GM19238 (cell line): ENCODE measurements around the gene ADGRG4.
"Not testable (repeated sequence)": the region's sequence is repeated elsewhere in the genome, so short reads cannot be mapped to it uniquely, and the experiment has no call there.

Source experiments
- DNase-seq: peaks from one replicate; pipeline ENCODE4 v3.0.0; 2011; ENCODE audit warnings: low spot score; ENCODE audit not compliant: insufficient read length

The ADGRG4 gene, protein sequence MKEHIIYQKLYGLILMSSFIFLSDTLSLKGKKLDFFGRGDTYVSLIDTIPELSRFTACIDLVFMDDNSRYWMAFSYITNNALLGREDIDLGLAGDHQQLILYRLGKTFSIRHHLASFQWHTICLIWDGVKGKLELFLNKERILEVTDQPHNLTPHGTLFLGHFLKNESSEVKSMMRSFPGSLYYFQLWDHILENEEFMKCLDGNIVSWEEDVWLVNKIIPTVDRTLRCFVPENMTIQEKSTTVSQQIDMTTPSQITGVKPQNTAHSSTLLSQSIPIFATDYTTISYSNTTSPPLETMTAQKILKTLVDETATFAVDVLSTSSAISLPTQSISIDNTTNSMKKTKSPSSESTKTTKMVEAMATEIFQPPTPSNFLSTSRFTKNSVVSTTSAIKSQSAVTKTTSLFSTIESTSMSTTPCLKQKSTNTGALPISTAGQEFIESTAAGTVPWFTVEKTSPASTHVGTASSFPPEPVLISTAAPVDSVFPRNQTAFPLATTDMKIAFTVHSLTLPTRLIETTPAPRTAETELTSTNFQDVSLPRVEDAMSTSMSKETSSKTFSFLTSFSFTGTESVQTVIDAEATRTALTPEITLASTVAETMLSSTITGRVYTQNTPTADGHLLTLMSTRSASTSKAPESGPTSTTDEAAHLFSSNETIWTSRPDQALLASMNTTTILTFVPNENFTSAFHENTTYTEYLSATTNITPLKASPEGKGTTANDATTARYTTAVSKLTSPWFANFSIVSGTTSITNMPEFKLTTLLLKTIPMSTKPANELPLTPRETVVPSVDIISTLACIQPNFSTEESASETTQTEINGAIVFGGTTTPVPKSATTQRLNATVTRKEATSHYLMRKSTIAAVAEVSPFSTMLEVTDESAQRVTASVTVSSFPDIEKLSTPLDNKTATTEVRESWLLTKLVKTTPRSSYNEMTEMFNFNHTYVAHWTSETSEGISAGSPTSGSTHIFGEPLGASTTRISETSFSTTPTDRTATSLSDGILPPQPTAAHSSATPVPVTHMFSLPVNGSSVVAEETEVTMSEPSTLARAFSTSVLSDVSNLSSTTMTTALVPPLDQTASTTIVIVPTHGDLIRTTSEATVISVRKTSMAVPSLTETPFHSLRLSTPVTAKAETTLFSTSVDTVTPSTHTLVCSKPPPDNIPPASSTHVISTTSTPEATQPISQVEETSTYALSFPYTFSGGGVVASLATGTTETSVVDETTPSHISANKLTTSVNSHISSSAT (N-terminal part only)

DNA sequence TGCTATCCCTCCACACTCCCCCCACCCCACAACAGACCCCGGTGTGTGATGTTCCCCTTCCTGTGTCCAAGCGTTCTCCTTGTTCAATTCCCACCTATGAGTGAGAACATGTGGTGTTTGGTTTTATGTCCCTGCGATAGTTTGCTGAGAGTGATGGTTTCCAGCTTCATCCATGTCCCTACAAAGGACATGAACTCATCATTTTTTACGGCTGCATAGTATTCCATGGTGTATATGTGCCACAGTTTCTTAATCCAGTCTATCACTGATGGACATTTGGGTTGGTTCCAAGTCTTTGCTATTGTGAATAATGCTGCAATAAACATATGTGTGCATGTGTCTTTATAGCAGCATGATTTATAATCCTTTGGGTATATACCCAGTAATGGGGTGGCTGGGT is at the start of gene ADGRG4:
Gene ADGRG4 (plus strand): TSS at position 243 of the 400 bp plus-strand sequence. CDS start 7,815 bp downstream, outside the sequence.
- DNase-seq = not testable (repeated sequence)

DNA sequence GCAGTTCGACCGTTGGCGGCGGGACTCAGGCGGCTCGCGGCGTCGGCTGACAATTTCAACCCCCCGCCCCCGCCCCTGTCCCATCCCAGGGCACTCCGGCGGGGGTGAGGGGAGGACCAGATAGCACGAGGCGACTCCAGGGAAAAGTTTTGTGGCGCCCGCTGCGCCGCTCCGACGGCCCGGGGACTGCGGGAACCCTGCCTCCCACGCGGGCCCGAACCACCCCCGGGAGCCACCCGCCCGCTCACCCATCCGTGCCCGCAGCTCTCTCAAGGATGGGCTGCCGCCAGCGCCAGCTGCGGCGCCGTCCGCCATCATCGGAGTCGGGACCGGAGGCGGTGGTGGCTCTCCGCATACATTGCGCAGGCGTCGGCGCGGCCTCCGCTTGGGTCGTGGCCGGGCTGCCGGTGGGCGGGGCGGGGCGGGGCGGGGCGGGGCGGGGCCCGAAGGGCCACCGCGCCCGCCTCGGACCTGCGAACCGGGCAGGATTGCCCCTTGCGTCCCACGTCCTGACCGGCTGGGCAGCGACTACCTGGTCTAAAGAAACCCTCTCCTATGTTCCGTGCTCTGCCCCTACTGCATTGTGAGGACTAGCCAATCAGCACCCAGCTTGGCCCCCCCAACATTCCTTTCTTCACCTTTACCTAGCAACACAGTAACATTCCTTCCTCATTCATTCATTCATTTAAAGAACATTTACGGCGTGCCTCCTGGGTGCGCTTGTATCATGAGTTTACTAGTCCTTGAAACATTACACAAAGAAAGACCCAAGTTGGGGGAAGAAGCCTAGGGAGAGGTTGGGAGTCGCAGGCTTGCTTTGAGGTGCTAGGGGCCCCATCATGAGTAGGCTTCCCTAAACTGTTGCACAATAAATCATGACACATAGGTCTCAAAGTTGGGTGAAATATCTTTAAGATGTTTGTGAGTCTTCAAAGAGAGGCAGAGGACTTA is 49.4 kb upstream of the ADGRG4 start, which contains the start of gene MAP7D3:
Gene MAP7D3 (minus strand): TSS at position 360 of the 951 bp plus-strand sequence. CDS start 42 bp downstream, at position 318.
- DNase-seq = peak; percentile 71

DNA sequence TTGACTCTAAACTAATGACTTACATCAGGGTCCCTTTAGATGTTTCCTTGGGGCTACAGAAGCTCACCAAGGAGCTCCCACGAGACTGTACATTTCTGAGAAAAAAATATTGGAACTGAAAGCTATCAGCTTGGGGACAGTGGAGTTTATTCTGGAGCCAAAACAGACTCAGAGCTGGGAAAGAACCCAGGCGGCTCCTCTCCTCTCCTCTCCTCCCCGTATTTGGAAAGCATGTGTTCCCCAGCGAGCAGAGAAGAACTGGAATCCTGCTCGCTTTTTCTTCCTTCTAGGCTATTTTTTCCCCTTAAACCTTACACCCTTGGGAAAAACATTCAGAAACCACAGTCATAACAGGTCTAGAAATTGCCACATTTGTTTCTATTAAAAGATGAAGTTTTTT is 45.2 kb upstream of the ADGRG4 start:
- no peak for DNase-seq

DNA sequence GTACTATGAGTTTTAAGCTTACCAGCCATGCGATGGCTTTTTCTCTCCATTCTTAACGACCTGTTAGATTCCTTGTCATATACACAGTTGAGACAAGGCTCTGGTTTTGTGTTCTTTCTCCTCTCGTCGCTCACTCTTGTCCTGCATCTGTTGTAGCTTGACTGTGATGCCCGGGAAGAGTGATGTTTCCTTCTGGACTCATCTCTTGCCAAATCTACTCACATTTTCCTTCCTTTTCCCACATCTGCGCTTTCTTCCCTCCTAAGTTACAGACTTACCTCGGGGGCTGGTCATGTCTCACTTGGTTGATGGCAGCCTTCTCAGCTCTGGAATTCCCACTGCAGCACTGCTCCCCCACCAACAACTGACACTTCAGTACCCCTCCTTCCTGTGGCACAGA is 44.7 kb upstream of the ADGRG4 start:
- no peak for DNase-seq

DNA sequence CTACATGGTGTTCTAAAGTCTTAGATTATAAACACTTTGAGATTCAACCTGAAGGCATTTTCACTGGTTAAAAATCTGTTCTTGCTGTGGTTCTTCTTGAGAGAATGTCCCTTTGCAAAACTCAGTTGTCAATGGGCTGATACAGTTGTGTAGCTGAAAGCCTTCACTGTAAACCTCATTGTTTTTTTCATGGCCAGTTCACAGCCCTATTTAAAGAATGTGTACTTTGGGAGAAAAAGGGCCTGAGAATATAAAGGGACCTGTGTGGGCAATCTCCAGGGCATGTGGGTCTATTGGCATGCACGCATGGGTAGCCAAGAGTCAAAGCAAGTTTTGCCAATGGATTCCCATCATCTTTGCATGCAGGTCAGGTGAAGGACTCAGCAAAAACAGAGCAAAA is 41.8 kb upstream of the ADGRG4 start:
- DNase-seq = no peak

DNA sequence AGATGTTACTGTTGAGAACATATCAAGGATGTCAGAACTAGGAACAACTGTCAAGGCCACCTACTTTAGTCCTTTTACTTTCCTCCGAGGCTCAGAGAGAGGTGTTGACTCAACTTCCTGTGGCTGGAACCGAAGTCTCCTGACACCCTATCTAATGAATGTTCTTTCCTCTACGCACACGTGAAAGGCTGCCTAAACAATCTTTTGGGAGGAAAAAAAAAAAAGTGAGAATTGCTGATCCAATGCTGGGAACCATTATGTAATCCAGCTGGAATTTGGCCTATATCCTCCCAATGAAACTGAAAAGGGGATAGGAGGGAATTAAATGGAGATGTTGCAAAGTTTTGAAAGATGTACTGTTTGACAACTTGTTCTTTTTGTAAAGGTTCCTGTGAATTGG is 41.2 kb upstream of the ADGRG4 start:
- no peak for DNase-seq

DNA sequence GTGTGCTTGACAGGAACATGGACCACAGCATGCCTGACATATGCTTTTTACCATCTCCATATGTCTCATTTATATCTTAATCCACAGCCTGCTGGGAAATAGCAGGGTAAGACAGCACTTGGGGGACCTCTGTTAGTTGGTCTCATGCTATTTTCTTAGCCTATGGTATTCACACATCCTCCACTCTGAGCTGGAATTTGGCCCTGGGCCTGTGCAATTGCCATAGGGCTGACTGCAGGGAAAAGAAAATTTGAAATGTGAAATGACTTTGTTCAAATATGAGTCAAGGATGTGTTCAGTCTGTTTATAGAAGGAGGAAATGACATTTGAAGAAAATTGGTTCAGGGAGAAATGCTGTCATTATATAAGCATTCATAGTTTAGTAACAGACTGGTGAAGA is 40.0 kb upstream of the ADGRG4 start:
- DNase-seq = no peak

DNA sequence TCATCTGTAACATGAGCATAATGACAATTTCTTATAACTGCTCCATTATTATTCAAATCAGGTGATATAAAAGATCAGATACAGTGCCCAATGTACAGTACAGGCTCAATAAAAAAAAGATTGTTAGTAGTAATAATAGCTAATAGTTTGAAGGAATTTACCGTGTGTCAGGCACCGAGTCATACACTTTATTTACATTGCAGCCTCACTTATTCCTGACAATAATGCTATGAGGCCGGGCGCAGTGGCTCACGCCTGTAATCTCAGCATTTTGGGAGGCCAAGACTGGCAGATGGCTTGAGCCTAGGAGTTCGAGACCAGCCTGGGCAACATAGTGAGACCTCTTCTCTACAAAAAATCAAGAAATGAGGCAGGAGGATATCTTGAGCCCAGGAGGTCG is 39.4 kb upstream of the ADGRG4 start:
- no peak for DNase-seq

DNA sequence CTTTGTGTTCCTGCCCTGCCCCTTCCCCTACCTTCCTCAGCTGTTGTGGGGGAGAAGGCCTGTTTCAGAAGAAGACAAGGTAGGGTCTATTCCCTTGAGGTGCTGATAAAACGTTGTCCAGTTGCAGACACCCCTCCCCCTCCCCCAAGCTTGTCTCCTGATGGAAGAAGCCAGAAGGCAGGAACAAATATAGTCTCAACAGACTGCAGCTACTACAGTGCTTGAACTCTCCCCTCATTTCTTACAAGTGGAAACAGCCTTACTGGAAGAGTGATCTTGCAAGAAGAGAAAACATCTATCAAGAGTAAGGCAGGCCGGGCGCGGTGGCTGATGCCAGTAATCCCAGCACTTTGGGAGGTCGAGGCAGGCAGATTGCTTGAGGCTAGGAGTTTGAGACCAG is 38.5 kb upstream of the ADGRG4 start:
- DNase-seq = no peak

DNA sequence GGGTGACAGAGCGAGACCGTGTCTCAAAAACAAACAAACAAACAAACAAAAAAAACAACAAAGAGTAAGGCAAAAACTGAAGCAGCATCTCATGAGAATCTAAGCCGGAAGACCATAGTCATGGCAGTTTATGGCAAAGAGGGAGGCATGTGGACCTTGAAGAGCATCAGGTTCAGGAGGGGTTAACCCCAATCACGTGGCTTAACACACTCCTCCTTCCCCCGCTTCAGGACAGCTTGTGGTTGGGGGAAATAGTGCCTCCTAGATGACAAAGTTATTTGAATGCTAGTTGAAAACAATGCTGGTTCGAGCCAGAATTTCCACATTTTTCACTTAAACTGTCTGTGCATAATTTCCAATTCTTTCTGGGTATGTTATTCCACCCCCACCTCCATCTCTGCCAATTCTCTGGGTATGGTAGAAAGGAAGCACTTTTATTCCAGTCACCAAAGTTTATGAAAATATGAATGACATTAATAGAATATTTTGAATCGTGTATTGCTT is 37.9 kb upstream of the ADGRG4 start:
- no peak for DNase-seq

DNA sequence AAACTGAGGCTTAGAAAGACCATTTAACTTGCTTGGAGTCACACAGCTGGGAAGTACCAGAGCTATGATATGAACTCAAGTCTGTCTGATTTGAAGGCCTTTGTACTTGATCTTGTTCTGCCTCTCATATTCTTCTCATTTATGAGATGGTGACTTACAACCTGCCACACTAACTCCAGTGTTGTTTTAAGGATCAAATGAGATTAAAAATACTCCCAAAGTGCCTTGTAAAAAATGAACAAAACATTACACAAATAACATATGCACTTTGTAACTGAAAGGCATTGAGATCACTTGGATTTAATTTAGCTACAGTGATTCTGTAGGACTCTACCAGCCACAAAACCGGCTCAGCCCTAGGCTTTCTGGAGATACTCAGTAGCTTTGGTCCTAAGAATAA is 33.9 kb upstream of the ADGRG4 start:
- DNase-seq = no peak

DNA sequence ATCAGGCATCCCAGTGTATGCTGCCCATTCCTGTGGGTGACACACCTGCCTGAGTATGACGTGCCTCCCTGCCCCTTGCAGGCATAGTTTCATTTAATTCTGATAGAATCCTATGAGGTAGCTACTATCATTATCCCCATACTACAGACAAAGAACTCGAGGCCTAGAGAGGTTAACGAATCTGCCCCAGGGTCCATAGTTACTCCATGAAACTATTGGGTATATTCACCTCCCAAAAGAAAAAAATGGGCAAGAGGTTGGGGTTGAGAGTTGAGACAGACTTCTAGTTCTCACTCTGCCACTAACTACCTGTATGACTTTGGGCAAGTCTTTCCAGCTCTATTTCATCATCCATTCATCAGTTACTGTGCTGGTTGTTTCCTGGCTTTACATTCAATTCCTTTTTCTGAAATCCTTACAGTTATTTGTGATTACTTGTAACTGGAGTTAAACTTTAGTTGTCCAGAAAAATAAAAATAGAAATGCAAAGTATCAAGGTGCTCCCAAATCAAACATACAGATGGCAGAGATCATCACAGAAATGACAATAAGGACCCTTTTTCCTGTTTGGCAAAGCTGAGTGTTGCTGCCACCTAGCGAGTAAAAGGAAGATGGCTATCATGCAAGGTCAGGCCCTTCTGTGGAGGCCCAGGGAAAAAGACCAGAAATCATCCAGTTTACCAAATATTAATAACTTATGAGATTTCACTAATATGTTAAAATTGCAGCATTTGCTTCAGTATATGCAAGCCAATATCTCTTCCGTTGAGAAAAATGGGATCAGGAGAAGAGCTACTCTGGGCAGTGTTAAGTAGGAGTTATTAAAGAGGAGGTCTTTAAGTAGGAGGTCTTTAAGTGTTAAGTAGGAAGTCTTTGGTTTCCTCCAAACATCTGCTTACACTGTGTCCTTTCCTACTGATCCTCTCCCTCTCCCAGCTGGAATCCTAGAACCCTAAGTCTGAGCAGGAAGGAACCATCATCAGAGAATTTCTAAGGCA is 32.4 kb upstream of the ADGRG4 start:
- DNase-seq = no peak

DNA sequence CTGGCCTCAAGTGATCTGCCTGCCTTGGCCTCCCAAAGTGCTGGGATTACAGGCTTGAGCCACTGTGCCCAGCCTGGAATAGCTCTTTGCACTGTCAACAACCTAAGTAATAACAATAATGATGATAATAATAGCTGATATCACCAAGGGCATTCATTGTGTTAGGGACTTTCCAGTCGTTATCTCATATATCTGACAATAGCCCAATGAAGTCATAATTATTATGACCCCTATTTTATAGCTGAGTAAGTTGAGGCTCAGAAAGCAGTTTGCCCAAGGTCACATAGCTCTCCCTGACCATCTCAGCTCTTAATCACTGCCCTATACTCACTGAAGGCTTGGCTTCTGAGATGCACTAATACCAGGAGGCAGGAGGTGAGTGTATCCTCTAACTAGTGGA is 30.8 kb upstream of the ADGRG4 start:
- DNase-seq = no peak

DNA sequence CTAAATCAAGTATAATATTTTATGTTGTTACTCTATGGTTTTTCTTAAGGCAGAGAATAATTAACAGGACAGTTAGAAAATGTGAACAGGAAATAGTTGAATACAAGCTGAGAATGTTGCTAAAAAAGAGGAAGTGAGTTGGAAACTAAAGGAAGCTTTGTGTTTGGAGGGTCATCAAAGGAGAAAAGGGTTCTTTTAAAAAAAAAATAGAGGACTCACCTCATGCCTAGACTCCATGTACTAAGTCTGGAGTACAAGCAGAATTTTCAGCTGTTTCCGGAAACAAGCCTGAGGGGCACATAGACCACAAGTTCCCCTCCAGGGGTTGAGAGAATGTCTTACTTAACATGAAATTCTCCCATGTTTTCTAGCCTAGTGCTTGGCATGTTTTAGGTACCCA is 29.5 kb upstream of the ADGRG4 start:
- DNase-seq = no peak

DNA sequence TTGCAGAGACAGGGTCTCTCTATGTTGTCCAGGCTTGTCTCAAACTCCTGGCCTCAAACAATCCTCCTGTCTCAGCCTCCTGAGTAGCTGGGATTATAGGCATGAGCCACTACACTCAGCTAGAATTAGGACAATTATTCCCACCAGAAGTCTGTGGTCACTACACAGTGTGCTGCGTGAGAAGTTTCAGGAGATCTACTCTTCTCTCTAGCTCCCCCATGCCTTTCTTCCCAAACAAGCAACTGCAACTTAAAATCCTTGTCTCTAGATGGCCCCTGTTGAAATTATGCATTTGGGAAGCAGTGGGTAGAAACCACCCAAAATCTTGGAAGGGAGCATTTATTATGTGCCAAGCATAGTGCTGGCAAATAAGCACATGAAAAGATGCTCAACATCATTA is 28.4 kb upstream of the ADGRG4 start:
- DNase-seq = no peak

DNA sequence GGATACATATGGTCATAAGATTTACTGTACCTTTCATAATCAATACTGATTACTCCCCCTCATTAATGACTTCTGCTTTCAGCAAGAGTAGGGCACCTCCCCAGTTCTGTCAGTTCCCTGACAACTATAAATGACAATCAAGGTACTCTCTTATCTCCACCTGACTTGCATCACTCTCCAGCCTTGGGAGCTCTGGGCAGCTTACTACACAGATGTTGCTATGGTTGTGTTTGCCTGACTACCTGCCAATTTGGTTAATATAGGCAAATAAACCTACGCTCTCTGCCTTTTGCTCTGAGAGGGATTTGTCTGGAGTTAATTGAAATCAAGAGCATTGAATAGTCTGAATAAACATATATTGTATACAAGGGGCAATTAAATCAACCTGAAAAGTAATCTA is 26.8 kb upstream of the ADGRG4 start:
- DNase-seq = no peak

DNA sequence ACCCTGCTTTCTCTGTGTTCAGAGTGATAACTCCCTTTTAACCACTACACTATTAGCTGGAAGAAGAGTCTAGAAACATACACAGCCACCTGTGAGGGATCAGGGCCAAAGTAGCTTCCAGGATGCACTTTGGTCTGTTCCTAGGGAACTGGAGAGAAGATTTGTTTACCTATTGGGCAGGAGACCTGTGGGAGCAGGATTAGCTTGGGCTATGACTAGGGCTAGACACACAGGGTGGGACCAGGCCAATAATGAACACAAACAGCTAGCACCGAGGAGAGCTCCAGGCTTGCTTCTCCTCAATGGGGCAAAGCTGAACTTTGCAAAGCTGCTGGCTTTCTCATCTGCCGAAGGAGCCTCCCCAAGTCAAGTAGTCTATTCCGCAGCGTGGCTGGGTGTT is 25.2 kb upstream of the ADGRG4 start:
- no peak for DNase-seq

DNA sequence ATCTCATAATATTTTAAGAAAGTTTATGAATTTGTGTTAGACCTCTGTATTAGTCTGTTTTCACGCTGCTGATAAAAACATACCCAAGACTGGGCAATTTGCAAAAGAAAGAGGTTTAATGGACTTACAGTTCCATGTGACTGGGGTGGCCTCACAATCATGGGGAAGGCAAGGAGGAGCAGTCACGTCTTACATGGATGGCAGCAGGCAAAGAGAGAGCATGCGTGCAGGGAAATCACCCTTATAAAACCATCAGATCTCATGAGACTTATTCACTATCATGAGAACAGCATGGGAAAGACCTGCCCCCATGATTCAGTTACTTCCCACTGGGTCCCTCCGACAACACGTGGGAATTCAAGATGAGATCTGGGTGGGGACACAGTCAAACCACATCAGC is 14.4 kb upstream of the ADGRG4 start:
- DNase-seq = not testable (repeated sequence)

DNA sequence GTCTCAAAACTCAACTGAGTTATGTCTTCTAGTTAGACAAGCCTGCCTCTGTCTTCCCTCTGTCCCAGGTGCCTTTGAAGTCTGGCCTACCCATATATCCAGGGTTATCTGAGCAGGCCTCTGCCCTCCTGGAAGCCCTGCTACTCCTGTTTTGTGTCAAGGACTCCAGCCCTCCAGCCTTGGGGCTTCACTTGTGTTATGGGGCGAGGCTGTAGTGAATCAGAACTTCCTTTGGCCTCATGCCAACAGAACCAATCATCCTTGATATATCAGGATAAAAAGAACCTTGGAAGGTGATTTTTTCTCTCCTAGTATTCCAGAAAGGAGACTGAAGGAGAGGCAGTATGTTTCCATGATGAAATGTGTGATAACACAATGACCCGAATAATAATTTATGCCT is 8.9 kb upstream of the ADGRG4 start:
- no peak for DNase-seq
